C4-2B (cell line): ENCODE measurements around the gene TMEM151A.

Experiments used
- CTCF ChIP-seq: fragments of 450-650 bp; conservative IDR thresholded peaks from 2 replicates; pipeline ENCODE4 v1.5.1; 2017; ENCODE audit warnings: mild to moderate bottlenecking
- ZFX ChIP-seq: fragments of 450-650 bp; IDR thresholded peaks from 2 replicates; pipeline ENCODE4 v1.6.1; 2017

- TF ChIP-seq CTCF (no peak), ZFX (no peak)
Measured at GRCh38 chr11:66343176-66343575, 51.5 kb downstream of the TMEM151A start.
